SU-DHL-6 (cell line): ENCODE data around the gene KBTBD7.

Source experiments
- H2AFZ ChIP-seq: fragments of 200-600 bp; sonication (generic); 2 replicates; pipeline ENCODE4 v1.6.1; 2014; ENCODE audit warnings: low read depth, mild to moderate bottlenecking, moderate library complexity, mixed read lengths, antibody characterized with exemption, low read length; ENCODE audit not compliant: severe bottlenecking
- H3F3A ChIP-seq: fragments of 200-600 bp; shearing (Covaris generic); 2 replicates; pipeline ENCODE4 v1.6.0; 2016; ENCODE audit warnings: antibody characterized with exemption, mild to moderate bottlenecking; ENCODE audit not compliant: insufficient read depth
- H3K27ac ChIP-seq: fragments of 200-600 bp; sonication (generic); 2 replicates; pipeline ENCODE4 v1.5.1; 2016; ENCODE audit warnings: low read depth, mild to moderate bottlenecking, low read length, moderate library complexity, mixed read lengths
- H3K27me3 ChIP-seq: fragments of 200-600 bp; sonication (generic), shearing (Covaris generic); 2 replicates; pipeline ENCODE4 v1.6.0; 2014; ENCODE audit warnings: mild to moderate bottlenecking, low read length
- H3K36me3 ChIP-seq: fragments of 200-600 bp; sonication (generic); 2 replicates; pipeline ENCODE4 v1.6.1; 2014; ENCODE audit warnings: mild to moderate bottlenecking, low read length, mixed read lengths
- H3K4me2 ChIP-seq: fragments of 300-600, 200-600 bp; shearing (Covaris generic), sonication (generic); 2 replicates; pipeline ENCODE4 v1.6.0; 2014; ENCODE audit warnings: low read length, low read depth, mild to moderate bottlenecking; ENCODE audit not compliant: poor library complexity, severe bottlenecking
- H3K4me3 ChIP-seq: fragments of 200-600 bp; sonication (generic); 2 replicates; pipeline ENCODE4 v1.5.1; 2014; ENCODE audit warnings: antibody characterized with exemption, low read length, mild to moderate bottlenecking, mixed read lengths; ENCODE audit not compliant: insufficient read depth, poor library complexity, severe bottlenecking
- H3K79me2 ChIP-seq: fragments of 200-600 bp; sonication (generic); 2 replicates; pipeline ENCODE4 v1.6.1; 2014; ENCODE audit warnings: mild to moderate bottlenecking, low read length, moderate library complexity; ENCODE audit not compliant: insufficient read depth
- H3K9ac ChIP-seq: fragments of 200-600 bp; sonication (generic); 2 replicates; pipeline ENCODE4 v1.7.0; 2014; ENCODE audit warnings: mild to moderate bottlenecking, low read length
- H3K9me2 ChIP-seq: fragments of 200-600 bp; sonication (generic); replicated peaks from 2 replicates; pipeline ENCODE4 v1.6.1; 2014; ENCODE audit warnings: low read length; ENCODE audit not compliant: insufficient read depth
- H3K9me3 ChIP-seq: fragments of 200-600 bp; sonication (generic); 2 replicates; pipeline ENCODE4 v1.6.1; 2014; ENCODE audit warnings: low read length, mixed read lengths; ENCODE audit not compliant: insufficient read depth
- H4K20me1 ChIP-seq: fragments of 200-600 bp; sonication (generic); 2 replicates; pipeline ENCODE4 v1.6.1; 2014; ENCODE audit warnings: low read depth, mild to moderate bottlenecking, antibody characterized with exemption, low read length, moderate library complexity, mixed read lengths
- EZH2phosphoT487 ChIP-seq: fragments of 200-600 bp; sonication (generic), shearing (Covaris generic); conservative IDR thresholded peaks from 2 replicates; pipeline ENCODE4 v1.6.1; 2018; ENCODE audit warnings: mild to moderate bottlenecking, antibody characterized with exemption, low read length, moderate library complexity, mixed read lengths
- TF ChIP-seq, protein P1 (sequence below): fragments of 200-600 bp; sonication (generic); IDR thresholded peaks from one replicate; pipeline ENCODE4 v1.5.1; 2017; ENCODE audit warnings: antibody characterized with exemption, mild to moderate bottlenecking, low read length, moderate library complexity; ENCODE audit not compliant: insufficient read depth, poor library complexity, severe bottlenecking

The KBTBD7 gene

GRCh38 chr13:41220401-41220800, 26.0 kb upstream of the KBTBD7 start:
- Histone ChIP-seq H3K27ac (no peak overlapping the region), H3K36me3 (peaks cover 21% of the 10 kb centered on the region; the same call in 1 of the 2 replicates), H4K20me1 (no peaks in the 10 kb centered on the region), H3K9ac (no peak overlapping the region), H3K4me2 (no peak overlapping the region), H3K79me2 (no peaks in the 10 kb centered on the region), H3F3A (0 out of 2 replicates have a peak, but pooled peaks cover 13% of the 10 kb centered on the region), H3K4me3 (no peak overlapping the region), H3K9me2 (no peaks in the 10 kb centered on the region), H2AFZ (no peak overlapping the region), H3K27me3 (no peaks in the 10 kb centered on the region), H3K9me3 (no peaks in the 10 kb centered on the region)
- TF ChIP-seq EZH2phosphoT487: no peak
- TF ChIP-seq, protein P1, sequence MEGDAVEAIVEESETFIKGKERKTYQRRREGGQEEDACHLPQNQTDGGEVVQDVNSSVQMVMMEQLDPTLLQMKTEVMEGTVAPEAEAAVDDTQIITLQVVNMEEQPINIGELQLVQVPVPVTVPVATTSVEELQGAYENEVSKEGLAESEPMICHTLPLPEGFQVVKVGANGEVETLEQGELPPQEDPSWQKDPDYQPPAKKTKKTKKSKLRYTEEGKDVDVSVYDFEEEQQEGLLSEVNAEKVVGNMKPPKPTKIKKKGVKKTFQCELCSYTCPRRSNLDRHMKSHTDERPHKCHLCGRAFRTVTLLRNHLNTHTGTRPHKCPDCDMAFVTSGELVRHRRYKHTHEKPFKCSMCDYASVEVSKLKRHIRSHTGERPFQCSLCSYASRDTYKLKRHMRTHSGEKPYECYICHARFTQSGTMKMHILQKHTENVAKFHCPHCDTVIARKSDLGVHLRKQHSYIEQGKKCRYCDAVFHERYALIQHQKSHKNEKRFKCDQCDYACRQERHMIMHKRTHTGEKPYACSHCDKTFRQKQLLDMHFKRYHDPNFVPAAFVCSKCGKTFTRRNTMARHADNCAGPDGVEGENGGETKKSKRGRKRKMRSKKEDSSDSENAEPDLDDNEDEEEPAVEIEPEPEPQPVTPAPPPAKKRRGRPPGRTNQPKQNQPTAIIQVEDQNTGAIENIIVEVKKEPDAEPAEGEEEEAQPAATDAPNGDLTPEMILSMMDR: no peak

DNA sequence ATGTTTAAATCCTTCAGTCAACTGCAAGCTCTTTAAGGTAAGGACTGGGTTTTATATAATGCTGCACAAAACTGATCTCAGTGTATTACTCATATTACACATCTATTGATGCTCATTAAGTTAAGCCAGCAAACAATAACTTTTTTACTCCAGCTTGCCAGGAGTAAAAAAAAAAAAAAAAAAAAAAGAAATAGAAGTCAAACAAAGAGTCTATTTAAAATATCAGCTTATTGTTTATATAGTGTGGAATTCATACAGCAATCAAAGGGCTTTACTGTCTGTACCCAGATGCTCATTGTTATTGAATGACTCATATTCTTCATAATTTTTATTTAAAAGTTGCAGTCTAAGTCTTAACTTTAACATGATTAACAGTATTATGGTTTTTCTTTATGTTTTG, 21.8 kb upstream of the KBTBD7 start:
- Histone ChIP-seq H4K20me1 (no peaks in the 10 kb centered on the region), H3K79me2 (no peaks in the 10 kb centered on the region), H3K9me2 (no peaks in the 10 kb centered on the region), H3K27me3 (no peaks in the 10 kb centered on the region), H3F3A (0 out of 2 replicates have a peak, but pooled peaks cover 4% of the 10 kb centered on the region), H3K27ac (no peak overlapping the region), H3K36me3 (peaks cover 17% of the 10 kb centered on the region; the same call in 1 of the 2 replicates), H3K9ac (no peak overlapping the region), H3K4me3 (no peak overlapping the region), H2AFZ (no peak overlapping the region), H3K9me3 (peaks cover 6% of the 10 kb centered on the region; the same call in 1 of the 2 replicates), H3K4me2 (no peak overlapping the region)
- no peak for TF ChIP-seq EZH2phosphoT487
- TF ChIP-seq, protein P1: no peak

DNA sequence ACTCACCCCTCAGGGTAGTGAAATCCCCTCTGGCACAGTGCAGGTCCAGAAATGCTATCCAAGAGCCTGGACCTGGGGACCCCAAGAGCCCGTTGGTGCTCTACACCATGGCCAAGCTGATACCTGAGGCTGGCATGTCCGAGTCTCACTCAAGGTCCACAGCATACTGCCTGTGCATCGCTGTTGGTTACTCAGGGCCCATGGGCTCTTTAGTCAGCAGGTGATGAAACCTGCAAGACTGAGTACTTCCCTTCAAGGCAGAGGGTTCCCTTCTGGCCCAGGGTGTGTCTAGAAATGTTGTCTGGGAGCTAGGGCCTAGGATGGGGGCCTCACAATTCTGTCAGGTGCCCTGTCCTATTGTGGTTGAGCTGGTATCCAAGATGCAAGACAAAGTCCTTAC, 19.6 kb upstream of the KBTBD7 start:
- TF ChIP-seq, protein P1: no peak
- no peak for TF ChIP-seq EZH2phosphoT487
- Histone ChIP-seq H3K4me3 (no peak overlapping the region), H3K27me3 (no peaks in the 10 kb centered on the region), H3K36me3 (peaks cover 17% of the 10 kb centered on the region; the same call in 1 of the 2 replicates), H4K20me1 (no peaks in the 10 kb centered on the region), H3K27ac (no peak overlapping the region), H3K9ac (no peak overlapping the region), H3K4me2 (no peak overlapping the region), H3K9me2 (no peaks in the 10 kb centered on the region), H3K79me2 (no peaks in the 10 kb centered on the region), H3K9me3 (peaks cover 8% of the 10 kb centered on the region; the same call in 1 of the 2 replicates), H2AFZ (no peak overlapping the region), H3F3A (0 out of 2 replicates have a peak, but pooled peaks cover 4% of the 10 kb centered on the region)
